ENCODE measurements around the gene CRYBB1. TPM values are rescaled to one million over a fixed set of nuclear protein-coding genes. Genes with fewer than 3 reads are reported as not detected.

Gene CRYBB1
- total RNA-seq, 4 donors from 2014 or later = 0.40 TPM; not detected in 3

DNA sequence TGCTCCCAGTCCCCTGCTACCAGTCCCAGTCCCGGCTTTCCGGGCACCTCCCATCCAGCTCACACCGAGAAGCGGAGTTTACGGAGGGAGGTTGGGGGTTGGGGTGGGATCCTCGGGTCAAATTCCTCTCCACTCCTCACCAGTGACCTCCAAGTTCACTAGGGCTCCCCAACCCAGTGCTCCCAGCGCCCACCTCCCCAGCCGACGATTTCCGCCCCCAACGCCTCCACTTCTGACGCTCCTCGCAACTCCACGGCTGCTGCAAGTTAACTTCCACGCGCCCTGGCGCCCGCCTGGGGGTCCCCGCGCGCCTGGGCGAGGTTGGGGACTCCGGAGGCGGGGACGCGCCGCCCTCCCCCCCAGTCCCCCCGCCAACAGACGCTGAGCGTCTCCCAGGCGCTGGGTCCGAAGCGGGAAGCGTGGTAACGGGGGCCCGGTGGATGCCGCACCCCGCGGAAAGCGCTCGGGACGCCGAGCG, 28.4 kb downstream of the CRYBB1 start:
- peaks cover 0 to 36% (median 3%) of the 10 kb centered on the region in 3 donors for H3K4me1 ChIP-seq

DNA sequence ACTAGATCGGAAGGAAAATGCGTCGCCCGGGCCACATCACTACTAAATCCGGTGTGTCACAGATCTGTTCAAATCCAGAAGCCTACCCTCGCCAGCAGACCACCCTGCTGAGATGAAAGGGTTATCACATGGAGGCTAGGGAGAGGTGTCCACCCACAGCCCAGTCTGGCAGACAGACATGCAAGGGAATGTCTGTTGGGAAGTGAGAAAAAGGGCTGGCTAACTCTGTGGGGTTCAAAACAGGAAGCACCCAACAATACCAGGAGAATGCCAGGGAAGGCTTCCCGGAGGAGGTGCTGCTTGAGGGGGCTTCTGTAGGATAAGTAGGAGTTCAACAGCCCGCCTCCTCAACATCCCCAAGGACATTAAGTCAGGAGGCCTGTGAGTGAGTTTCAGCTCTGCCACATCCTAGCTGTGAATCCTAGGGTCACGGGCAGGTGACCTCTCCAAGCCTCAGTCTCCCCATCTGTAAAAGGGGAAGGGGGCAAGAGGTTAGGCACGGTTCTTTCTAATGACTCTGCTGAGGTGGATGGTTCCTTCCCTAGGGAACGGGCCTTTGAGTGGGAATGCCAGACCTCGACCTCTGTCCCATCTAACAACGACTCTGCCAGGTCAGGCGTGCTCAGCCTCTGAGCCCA, 29.0 kb downstream of the CRYBB1 start:
- no peak for ATAC-seq
- Histone ChIP-seq H3K4me1 (peaks cover 0 to 36% (median 3%) of the 10 kb centered on the region in 3 donors), H3K36me3 (no peaks in the 10 kb centered on the region), H3K9me3 (no peaks in the 10 kb centered on the region), H3K27ac (peak overlapping the region in 3 of 4 donors; percentile 84 to 89 (median 86)), H3K4me3 (peak overlapping the region; percentile 52 to 90), H3K27me3 (no peaks in the 10 kb centered on the region)
- TF ChIP-seq EP300 (IDR thresholded peaks at IDR 0.05) = no peak
- TF ChIP-seq, protein P1, sequence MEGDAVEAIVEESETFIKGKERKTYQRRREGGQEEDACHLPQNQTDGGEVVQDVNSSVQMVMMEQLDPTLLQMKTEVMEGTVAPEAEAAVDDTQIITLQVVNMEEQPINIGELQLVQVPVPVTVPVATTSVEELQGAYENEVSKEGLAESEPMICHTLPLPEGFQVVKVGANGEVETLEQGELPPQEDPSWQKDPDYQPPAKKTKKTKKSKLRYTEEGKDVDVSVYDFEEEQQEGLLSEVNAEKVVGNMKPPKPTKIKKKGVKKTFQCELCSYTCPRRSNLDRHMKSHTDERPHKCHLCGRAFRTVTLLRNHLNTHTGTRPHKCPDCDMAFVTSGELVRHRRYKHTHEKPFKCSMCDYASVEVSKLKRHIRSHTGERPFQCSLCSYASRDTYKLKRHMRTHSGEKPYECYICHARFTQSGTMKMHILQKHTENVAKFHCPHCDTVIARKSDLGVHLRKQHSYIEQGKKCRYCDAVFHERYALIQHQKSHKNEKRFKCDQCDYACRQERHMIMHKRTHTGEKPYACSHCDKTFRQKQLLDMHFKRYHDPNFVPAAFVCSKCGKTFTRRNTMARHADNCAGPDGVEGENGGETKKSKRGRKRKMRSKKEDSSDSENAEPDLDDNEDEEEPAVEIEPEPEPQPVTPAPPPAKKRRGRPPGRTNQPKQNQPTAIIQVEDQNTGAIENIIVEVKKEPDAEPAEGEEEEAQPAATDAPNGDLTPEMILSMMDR (IDR thresholded peaks at IDR 0.05) = no peak
- no peak for TF ChIP-seq POLR2AphosphoS5 (IDR thresholded peaks at IDR 0.05)
- TF ChIP-seq POLR2A (IDR thresholded peaks at IDR 0.05) = no peak
- 83 to 86% methylated on average over 4 to 7 of the region's 14 CpGs for WGBS, 2 donors (ENCODE audit: low coverage in 1 of 2)

More for the DNA sequence above, 28.4 kb downstream of the CRYBB1 start:
- WGBS, 2 donors (ENCODE audit: low coverage in 1 of 2) = 5% methylated on average over 4 of the region's 44 CpGs; no CpG with 5 or more reads in 1 of the 2 donors
- Histone ChIP-seq H3K4me3 (peak overlapping the region; percentile 52 to 90), H3K9me3 (no peaks in the 10 kb centered on the region), H3K27ac (peak overlapping the region in 3 of 4 donors; percentile 84 to 89 (median 86)), H3K27me3 (peaks cover 4% of the 10 kb centered on the region), H3K36me3 (no peaks in the 10 kb centered on the region)
- no peak for ATAC-seq
- no peak for TF ChIP-seq POLR2A (IDR thresholded peaks at IDR 0.05)
- TF ChIP-seq, protein P1 (IDR thresholded peaks at IDR 0.05) = no peak
- no peak for TF ChIP-seq POLR2AphosphoS5 (IDR thresholded peaks at IDR 0.05)

DNA sequence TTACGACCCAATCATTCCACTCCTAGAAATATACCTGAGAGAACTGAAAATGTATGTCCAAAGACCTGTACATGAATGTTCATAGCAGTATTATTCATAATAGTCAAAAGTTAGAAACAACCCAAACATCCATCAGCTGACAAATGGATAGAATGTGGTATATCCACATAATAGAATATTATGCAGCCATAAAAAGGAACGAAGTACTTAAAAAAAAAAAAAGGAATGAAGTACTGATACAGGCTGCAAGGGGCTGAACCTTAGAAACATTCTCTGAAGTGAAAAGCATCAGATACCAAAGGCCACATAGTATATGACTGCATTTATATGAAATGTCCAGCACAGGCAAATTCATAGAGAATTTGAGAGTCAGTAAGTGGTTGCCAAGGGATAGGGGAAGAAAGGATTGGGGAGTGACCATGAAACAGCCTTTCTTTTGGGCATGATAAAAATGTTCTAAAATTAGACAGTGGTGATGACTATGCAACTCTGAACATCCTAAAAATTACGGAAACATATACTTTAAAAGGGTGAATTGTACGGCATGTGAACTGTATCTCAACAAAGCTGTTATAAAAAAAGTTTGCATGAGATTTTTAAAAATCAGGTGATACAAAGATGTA, 29.7 kb downstream of the CRYBB1 start:
- H3K27ac ChIP-seq = peak overlapping the region in 2 of 4 donors; percentile 86 to 89

DNA sequence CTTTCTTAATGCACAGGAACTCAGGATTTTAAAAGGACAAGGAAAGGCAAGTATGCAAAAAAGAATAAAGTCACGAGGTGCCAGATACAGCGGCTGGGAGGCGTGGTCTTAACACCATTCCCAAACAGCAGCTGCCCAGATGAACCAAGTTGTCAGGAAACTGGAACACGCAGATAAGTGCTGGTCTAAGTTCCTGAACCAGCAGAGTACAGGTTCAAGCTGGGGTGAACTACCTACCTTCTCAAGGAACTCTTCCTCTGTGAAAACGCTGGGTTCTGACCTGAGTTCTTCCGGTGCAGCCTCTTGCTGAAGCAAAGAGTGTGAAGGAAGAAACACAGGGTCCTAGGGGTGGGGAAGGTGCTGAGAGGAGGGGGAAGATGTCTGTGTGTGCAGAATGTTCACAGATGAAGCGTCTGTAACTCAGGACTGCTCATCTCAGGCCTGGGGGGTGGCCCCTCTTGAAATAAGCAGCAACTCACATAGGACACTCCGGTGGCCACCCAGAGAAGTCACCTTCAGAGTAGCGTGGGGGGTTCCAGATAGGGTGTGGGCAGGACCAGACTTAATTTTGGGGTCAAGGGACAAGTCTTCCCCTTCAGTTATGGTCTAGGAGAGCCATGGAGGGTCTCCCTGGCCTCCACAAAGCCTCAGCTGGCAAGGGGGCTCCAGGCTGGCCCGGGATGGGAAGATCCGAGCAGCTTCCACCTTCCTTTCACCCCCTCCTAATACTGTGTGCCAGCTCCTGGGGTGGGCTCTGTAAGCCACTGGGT, 31.1 kb downstream of the CRYBB1 start:
- WGBS, 2 donors (ENCODE audit: low coverage in 1 of 2) = 70 to 76% methylated on average over 7 of the region's 11 CpGs
- Histone ChIP-seq H3K27me3 (no peaks in the 10 kb centered on the region), H3K9me3 (no peaks in the 10 kb centered on the region), H3K4me3 (no peak overlapping the region), H3K27ac (peak overlapping the region in 2 of 4 donors; percentile 47 to 52), H3K4me1 (peaks cover 0 to 36% (median 3%) of the 10 kb centered on the region in 3 donors), H3K36me3 (peaks cover 0 to 4% of the 10 kb centered on the region in 2 donors)
- TF ChIP-seq POLR2AphosphoS5 (IDR thresholded peaks at IDR 0.05) (no peak), POLR2A (IDR thresholded peaks at IDR 0.05) (no peak), EP300 (IDR thresholded peaks at IDR 0.05) (no peak)
- TF ChIP-seq, protein P1 (IDR thresholded peaks at IDR 0.05) = no peak
- no peak for ATAC-seq

More for the DNA sequence above, 29.7 kb downstream of the CRYBB1 start:
- 88 to 89% methylated on average over 4 of the region's 4 CpGs for WGBS, 2 donors (ENCODE audit: low coverage in 1 of 2)
- TF ChIP-seq, protein P1 (IDR thresholded peaks at IDR 0.05) = no peak
- Histone ChIP-seq H3K9me3 (no peaks in the 10 kb centered on the region), H3K4me3 (no peak overlapping the region), H3K27me3 (no peaks in the 10 kb centered on the region), H3K4me1 (peaks cover 0 to 36% (median 3%) of the 10 kb centered on the region in 3 donors), H3K36me3 (no peaks in the 10 kb centered on the region)
- no peak for ATAC-seq
